ENCODE measurements around the gene SCNN1A. TPM values are rescaled to one million over a fixed set of nuclear protein-coding genes. Genes with fewer than 3 reads are reported as not detected.

Gene SCNN1A
- total RNA-seq, 6 experiments from 2014 or later = 0.18 TPM; not detected in 5

DNA sequence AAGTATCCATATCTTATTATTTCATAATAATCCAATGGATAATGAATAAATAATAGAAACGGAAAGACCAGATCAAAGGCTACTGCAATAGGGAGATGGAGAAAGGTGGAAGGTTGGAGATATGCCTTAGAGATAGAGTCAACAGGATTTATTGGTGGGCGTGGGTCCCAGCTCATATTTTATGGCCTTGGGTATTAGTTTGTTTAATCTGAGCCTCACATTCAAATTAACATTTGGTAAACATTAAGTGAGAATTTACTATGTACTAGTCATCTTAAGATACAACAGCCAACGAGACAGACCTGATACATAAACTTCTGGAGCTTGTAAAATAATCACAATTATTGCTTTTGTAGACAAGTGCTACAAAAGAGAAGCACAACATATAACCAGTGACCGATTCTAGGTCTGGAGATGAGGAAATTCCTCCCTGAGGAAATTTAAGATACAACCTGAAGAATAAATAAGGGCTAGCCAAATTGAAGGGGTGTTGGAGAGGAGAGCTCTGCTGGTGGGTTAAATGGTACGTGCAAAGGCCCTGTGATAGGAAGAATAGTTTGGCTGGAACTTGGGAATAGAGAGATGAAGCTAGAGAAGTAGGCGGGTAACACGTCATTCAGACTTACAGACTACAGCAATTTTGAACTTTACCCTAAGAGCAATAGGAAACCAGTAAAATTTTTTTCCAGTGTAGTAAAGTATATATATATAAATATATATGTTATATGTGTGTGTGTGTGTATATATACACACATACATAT, 24.7 kb upstream of the SCNN1A start:
- H3K36me3 Mint-ChIP-seq (ENCODE audit: low read depth) = peaks cover 8% of the 10 kb centered on the region; the same call in 1 of the 2 replicates

GRCh38 chr12:6396031-6396430, 20.7 kb upstream of the SCNN1A start:
- H3K9me3 Mint-ChIP-seq = no peaks in the 10 kb centered on the region
- no peak for DNase-seq
- no peak overlapping the region for H3K27ac Mint-ChIP-seq
- peaks cover 4% of the 10 kb centered on the region; the same call in 1 of the 2 replicates for H3K27me3 Mint-ChIP-seq (ENCODE audit: insufficient read depth)
- peaks cover 22% of the 10 kb centered on the region for H3K36me3 Mint-ChIP-seq (ENCODE audit: low read depth)
- no peak overlapping the region for H3K4me3 Mint-ChIP-seq
- 0 out of 2 replicates have a peak, but pooled peaks cover 5% of the 10 kb centered on the region for H3K4me1 Mint-ChIP-seq (ENCODE audit: low read depth)
- TF ChIP-seq, protein P1, sequence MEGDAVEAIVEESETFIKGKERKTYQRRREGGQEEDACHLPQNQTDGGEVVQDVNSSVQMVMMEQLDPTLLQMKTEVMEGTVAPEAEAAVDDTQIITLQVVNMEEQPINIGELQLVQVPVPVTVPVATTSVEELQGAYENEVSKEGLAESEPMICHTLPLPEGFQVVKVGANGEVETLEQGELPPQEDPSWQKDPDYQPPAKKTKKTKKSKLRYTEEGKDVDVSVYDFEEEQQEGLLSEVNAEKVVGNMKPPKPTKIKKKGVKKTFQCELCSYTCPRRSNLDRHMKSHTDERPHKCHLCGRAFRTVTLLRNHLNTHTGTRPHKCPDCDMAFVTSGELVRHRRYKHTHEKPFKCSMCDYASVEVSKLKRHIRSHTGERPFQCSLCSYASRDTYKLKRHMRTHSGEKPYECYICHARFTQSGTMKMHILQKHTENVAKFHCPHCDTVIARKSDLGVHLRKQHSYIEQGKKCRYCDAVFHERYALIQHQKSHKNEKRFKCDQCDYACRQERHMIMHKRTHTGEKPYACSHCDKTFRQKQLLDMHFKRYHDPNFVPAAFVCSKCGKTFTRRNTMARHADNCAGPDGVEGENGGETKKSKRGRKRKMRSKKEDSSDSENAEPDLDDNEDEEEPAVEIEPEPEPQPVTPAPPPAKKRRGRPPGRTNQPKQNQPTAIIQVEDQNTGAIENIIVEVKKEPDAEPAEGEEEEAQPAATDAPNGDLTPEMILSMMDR (IDR thresholded peaks at IDR 0.05) = no peak

More for the DNA sequence above, 24.7 kb upstream of the SCNN1A start:
- no peak overlapping the region for H3K27ac Mint-ChIP-seq
- no peaks in the 10 kb centered on the region for H3K9me3 Mint-ChIP-seq
- TF ChIP-seq, protein P1 (IDR thresholded peaks at IDR 0.05) = no peak
- no peak for DNase-seq
- H3K4me1 Mint-ChIP-seq (ENCODE audit: low read depth) = no peaks in the 10 kb centered on the region
- no peak overlapping the region for H3K4me3 Mint-ChIP-seq
- H3K27me3 Mint-ChIP-seq (ENCODE audit: insufficient read depth) = no peaks in the 10 kb centered on the region

GRCh38 chr12:6394398-6394797, 19.0 kb upstream of the SCNN1A start:
- Mint-ChIP-seq H3K36me3 (ENCODE audit: low read depth) (peaks cover 23% of the 10 kb centered on the region), H3K27me3 (ENCODE audit: insufficient read depth) (peaks cover 4% of the 10 kb centered on the region; the same call in 1 of the 2 replicates), H3K9me3 (no peaks in the 10 kb centered on the region), H3K27ac (0 out of 2 replicates have a peak overlapping the region, but pooled peaks have one; percentile 31), H3K4me3 (no peak overlapping the region), H3K4me1 (ENCODE audit: low read depth) (0 out of 2 replicates have a peak, but pooled peaks cover 5% of the 10 kb centered on the region)
- DNase-seq = no peak
- TF ChIP-seq, protein P1 (IDR thresholded peaks at IDR 0.05) = no peak

DNA sequence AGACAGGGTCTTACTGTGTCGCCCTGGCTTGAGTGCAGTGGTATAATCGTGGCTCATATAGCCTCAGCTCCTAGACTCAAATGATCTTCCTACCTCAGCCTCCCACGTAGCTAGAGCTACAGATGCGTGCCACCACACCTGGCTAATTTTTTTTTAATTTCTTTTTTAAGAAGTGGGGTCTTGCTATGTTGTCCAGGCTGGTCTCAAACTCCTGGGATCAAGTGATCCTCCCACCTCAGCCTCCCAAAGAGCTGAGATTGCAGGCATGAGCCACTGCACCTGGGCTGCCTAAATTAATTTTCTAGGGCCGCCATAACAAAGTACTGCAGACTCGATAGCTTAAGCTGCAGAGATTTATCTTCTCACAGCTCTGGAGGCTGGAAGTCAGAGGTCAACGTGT, 17.7 kb upstream of the SCNN1A start:
- DNase-seq = no peak
- H3K27ac Mint-ChIP-seq = no peak overlapping the region
- peaks cover 5% of the 10 kb centered on the region; the same call in 1 of the 2 replicates for H3K4me1 Mint-ChIP-seq (ENCODE audit: low read depth)
- H3K27me3 Mint-ChIP-seq (ENCODE audit: insufficient read depth) = peaks cover 4% of the 10 kb centered on the region; the same call in 1 of the 2 replicates
- TF ChIP-seq, protein P1 (IDR thresholded peaks at IDR 0.05) = no peak
- no peak overlapping the region for H3K4me3 Mint-ChIP-seq
- peaks cover 31% of the 10 kb centered on the region for H3K36me3 Mint-ChIP-seq (ENCODE audit: low read depth)
- H3K9me3 Mint-ChIP-seq = no peaks in the 10 kb centered on the region

- H3K36me3 Mint-ChIP-seq (ENCODE audit: low read depth) = peaks cover 37% of the 10 kb centered on the region
- no peak for DNase-seq
- peaks cover 5% of the 10 kb centered on the region; the same call in 1 of the 2 replicates for H3K4me1 Mint-ChIP-seq (ENCODE audit: low read depth)
- H3K9me3 Mint-ChIP-seq = no peaks in the 10 kb centered on the region
- H3K4me3 Mint-ChIP-seq = no peak overlapping the region
- H3K27ac Mint-ChIP-seq = no peak overlapping the region; the same call in 1 of the 2 replicates
- TF ChIP-seq, protein P1 (IDR thresholded peaks at IDR 0.05) = no peak
- peaks cover 4% of the 10 kb centered on the region; the same call in 1 of the 2 replicates for H3K27me3 Mint-ChIP-seq (ENCODE audit: insufficient read depth)
These were observed 17.1 kb upstream of the SCNN1A start for GRCh38 chr12:6392504-6392903.

Measured in HFFc6 (cell line).